Umbilical cord (tissue), 2 donors: Measurements from ENCODE around the gene NYAP1. TPM values are rescaled to one million over a fixed set of nuclear protein-coding genes. Genes with fewer than 3 reads are reported as not detected.
"Not testable (repeated sequence)": the region's sequence is repeated elsewhere in the genome, so short reads cannot be mapped to it uniquely, and the experiment has no call there.

Experiments
- DNase-seq: peaks from one replicate; pipeline ENCODE4 v3.0.0-alpha.2; 2015; ENCODE audit warnings: low spot score
- total RNA-seq: library from RNA; depleted of rRNA; stranded (reverse); fragments of >200 nt; gene quantifications from one replicate; pipeline ENCODE4 v1.2.3, GENCODE V29; 2014; ENCODE audit warnings: low replicate concordance; ENCODE audit not compliant: insufficient read depth

NYAP1 gene
- total RNA-seq, 1 donor from 2014 or later: 3.6 TPM

DNA sequence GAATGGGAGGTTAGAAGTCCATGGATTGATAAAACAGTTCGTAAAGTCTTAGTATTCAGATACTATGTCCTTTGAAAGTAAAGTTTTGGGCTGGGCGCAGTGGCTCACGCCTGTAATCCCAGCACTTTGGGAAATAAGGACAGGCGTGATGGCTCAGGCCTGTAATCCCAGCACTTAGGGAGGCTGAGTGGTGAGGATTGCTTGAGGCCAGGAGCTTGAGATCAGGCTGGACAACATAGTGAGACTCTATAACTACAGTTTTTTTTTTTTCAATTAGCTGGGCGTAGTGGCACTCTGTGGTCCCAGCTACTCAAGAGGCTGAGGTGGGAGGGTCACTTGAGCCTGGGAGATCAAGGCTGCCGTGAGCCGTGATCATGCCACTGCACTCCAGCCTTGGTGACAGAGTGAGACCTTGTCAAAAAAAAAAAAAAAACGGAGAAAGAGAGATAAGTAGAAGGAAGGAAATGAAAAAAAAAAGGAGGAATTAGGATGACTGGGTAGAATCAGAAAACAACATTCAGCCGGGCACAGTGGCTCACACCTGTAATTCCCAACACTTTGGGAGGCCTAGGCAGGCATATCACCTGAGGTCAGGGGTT lies 29.6 kb downstream of the NYAP1 start:
- no peak for DNase-seq

DNA sequence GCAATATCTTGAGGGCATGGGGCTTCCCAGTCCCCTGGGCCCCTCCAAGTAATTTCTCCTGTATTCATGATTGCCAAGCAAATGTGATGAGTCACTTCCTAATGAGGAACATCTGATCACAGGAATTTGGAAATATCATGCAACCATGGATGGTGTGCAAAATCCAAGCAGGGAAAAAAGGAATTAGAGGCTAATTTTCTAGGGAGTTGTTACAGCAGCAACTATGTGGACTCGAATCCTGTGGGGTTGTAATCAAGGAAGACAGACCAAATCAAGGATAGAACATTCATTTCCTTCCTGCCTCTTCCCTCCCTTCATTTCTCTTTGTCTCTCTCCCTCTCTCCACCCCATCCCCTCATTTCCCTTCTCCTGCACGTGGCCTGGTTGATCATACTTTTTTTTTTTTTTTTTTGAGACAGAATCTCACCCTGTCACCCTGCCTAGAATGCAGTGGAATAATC lies 31.4 kb downstream of the NYAP1 start:
- DNase-seq: peak; percentile 49

DNA sequence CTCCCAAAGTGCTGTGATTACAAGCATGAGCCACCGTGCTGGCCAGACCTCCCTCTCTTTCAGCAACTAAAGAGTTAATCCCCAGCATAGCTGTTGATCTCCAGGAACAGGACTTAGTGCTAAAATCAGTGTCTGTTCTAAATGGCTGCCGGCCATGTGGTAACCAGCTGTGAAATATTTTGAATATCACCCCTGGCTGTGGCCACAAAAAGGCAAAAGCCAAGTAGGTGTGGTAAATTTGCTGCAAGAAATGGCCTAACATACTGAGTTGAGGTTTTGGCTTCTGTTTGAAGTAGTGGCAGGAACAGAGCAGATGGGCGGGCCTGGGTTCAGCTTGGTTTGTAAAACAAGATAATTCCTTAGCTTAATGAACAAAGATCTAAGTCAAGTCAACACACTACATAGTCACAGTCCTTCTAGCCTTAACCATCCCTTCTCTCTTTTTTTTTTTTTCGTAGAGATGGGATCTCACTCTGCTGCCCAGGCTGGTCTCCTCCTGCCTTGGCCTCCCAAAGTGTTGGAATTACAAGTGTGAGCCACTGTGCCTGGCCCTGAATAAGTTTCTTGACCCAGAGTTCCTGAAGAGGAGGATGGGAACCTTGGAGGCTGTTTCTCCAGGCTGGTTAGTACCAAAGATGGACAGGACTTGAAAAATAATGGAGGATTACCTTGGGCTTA lies 32.5 kb downstream of the NYAP1 start:
- peak; percentile 48 for DNase-seq

DNA sequence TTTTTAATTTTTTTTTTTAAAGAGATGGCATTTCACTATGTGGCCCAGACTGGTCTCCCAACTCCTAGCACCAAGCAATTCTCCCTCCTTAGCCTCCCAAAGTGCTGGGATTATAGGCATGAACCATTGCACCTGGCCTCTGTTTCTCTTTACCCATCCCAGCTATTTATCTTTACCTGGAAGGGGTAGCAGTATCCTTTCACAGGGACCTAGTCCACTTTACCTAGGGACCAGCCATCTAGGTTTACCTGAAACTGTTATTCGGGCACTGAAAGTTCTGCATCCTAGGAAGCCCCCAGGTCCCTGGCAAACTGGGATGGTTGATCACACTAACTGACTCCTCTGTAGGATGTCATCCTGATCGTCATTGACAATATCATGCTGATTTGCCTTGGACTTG lies 33.6 kb downstream of the NYAP1 start:
- DNase-seq: no peak

DNA sequence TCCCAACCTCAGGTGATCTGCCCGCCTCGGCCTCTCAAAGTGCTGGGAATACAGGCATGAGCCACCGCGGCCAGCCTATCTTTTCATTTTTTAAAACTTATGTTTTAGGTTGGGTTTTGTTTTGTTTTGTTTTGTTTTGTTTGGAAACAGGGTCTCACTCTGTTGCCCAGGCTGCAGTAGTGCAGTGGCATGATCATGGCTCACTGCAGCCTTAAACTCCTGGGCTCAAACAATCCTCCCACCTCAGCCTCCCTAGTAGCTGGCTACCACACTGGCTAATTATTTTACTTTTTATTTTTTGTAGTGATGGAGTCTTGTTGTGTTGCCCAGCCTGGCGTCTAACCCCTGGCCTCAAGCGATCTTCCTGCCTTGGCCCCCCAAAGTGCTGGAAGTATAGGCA lies 35.9 kb downstream of the NYAP1 start:
- no peak for DNase-seq

DNA sequence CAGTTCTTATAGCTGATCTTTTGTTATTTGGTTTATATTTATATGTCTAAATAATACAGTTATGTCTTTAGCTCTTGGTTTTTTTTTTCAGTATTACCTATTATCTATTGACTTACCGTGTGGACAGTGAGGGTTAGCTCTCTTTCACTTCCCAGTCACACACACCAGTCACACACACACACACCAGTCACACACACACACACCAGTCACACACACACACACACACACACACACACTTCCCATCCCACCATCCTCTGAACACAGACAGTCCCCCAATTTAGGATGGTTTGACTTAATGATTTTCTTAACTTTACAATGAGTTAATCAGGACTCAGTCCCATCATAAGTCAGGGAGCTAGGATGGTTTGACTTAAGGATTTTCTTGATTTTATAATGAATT lies 36.4 kb downstream of the NYAP1 start:
- no peak for DNase-seq

DNA sequence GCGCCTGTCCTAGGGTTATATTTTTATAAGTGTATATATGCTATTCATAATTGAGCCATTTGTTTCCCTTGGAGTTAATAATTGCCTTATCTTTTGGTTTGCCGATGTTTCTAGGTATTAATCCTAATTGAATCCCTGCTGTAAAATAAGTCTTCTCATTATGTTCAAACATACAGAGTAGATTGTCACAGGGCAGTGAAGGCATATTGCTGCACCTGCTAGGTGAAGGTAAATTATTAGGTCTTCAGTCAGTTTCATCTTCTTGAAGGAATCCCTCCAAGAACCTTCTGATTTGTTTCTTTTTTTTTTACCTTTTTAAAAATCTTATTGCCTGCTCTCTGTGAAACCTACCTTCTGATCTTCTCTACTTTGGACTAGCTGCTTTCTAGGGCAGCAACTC lies 37.3 kb downstream of the NYAP1 start:
- no peak for DNase-seq

DNA sequence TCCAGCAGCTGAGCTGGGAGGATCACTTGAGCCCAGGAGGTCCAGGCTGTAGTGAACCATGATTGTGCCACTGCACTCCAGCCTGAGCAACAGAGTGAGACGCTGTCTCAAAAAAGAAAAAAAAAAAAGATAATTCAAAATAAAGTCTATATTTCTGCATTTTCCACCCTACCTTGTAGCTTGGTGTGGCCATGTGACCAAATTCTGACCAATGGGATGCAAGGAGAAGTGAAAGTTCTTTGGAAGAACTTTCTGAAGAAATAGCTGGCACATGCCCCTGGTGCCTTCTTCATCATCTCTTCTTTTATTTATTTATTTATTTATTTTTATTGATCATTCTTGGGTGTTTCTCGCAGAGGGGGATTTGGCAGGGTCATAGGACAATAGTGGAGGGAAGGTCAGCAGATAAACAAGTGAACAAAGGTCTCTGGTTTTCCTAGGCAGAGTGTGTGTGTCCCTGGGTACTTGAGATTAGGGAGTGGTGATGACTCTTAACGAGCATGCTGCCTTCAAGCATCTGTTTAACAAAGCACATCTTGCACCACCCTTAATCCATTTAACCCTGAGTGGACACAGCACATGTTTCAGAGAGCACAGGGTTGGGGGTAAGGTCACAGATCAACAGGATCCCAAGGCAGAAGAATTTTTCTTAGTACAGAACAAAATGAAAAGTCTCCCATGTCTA lies 38.3 kb downstream of the NYAP1 start:
- not testable (repeated sequence) for DNase-seq

DNA sequence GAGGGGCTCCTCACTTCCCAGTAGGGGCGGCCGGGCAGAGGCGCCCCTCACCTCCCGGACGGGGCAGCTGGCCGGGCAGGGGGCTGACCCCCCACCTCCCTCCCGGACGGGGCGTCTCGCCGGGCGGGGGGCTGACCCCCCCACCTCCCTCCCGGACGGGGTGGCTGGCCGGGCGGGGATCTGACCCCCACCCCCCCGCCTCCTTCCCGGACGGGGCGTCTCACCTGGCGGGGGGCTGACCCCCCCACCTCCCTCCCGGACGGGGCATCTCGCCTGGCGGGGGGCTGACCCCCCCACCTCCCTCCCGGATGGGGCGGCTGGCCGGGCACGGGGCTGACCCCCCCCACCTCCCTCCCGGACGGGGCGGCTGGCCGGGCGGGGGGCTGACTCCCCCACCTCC lies 39.5 kb downstream of the NYAP1 start:
- DNase-seq: not testable (repeated sequence)

DNA sequence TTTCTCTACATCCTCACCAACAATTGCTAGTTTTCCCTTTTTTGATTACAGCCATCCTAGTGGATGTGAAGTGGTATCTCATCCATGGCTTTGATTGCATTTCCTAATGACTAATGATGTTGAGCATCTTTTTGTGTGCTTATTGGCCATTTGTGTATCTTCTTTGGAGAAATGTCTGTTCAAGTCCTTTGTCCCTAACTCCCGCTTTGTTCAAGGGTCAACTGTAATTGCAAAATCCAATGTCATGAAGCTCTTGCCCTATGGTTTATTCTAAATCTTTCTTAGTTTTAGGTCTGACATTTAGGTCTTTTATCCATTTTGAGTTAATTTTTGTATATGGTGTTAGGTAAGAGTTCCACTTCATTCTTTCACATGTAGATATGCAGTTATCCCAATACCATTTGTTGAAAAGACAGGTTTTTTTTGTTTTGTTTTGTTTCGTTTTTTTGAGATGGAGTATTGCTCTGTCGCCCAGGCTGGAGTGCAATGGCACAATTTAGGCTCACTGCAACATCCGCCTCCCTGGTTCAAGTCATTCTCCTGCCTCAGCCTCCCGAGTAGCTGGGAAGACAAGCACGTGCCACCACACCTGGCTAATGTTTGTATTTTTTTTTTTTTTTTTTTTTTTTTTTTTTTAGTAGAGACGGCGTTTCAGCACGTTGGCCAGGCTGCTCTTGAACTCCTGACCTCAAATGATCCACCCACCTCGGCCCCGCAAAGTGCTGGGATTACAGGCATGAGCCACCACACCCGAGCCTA lies 44.6 kb downstream of the NYAP1 start:
- DNase-seq: not testable (repeated sequence)

DNA sequence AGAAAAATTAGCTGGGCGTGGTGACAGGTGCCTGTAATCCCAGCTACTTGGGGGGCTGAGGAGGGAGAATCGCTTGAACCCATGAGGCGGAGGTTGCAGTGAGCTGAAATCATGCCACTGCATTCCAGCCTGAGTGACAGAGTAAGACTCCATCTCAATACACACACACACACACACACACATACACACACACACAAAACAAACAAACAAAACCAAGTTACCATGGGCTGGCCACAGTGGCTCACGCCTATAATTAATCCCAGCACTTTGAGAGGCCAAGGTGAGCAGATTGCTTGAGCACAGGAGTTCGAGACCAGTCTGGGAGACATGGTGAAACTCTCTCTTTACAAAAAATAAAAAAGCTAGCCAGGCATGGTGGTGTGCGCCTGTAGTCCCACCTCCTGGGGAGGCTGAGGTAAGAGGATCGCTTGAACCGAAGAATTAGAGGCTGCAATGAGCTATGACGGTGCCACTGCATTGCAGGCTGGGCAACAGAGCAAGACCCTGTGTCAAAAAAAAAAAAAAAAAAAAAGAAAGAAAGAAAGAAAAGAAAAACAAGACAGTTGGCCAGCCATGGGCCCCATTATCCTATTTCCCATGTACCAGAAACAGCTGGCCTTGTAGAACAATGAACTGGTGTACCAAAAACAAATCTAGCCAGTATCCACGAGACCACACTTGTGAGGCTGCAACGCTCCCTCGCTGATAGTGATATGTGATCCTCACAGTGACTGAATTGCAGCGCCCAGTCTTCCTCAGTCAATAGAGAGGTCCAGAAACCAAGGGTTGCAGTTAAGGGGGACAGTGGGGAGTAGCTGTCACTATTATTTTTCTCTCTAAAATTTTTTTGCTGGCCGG lies 48.7 kb downstream of the NYAP1 start:
- DNase-seq: no peak

DNA sequence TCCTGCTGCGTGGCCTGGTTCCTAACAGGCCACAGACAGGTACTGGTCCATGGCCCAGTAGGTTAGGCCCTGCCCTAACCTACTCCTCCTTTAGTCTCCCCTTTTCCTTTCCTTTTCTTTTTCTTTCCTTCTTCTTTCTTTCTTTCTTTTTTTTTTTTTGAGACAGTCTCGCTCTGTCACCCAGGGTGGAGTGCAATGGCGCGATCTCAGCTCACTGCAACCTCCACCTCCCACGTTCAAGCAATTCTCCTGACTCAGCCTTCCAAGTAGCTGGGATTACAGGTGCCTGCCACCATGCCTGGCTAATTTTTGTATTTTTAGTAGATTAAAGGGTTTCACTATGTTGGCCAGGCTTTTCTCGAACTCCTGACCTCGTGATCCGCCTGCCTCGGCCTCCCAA lies 52.3 kb downstream of the NYAP1 start:
- not testable (repeated sequence) for DNase-seq

DNA sequence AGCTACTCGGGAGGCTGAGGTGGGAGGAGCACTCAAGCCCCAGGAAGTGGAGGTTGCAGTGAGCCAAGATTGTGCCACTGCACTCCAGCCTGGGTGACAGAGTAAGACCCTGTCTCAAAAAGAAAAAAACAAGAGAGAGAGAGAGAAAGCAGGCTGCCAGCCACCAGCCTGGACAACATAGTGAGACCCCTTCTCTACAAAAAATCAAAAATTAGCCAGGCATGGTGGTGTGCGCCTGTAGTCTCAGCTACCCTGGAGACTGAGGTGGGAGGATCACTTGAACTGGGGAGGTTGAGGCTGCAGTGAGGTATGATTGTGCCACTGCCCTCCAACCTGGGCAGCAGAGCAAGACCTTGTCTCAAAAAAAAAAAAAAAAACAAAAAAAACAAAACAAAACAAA lies 53.0 kb downstream of the NYAP1 start:
- DNase-seq: not testable (repeated sequence)

DNA sequence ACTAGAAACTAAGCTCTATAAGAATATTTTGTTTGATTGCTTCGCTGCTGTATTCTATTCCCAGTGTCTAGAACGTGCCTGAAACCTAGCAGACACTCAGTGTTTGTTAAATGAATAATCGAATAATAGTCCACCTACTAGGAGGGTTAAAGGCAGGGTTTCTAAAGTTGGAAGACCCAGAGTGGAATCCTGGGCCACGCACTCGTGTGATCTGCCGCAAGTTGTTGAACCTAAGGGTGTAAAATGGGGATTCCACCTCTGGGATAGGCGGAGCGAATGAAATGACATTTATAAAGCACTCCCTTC lies 54.6 kb downstream of the NYAP1 start:
- no peak for DNase-seq

DNA sequence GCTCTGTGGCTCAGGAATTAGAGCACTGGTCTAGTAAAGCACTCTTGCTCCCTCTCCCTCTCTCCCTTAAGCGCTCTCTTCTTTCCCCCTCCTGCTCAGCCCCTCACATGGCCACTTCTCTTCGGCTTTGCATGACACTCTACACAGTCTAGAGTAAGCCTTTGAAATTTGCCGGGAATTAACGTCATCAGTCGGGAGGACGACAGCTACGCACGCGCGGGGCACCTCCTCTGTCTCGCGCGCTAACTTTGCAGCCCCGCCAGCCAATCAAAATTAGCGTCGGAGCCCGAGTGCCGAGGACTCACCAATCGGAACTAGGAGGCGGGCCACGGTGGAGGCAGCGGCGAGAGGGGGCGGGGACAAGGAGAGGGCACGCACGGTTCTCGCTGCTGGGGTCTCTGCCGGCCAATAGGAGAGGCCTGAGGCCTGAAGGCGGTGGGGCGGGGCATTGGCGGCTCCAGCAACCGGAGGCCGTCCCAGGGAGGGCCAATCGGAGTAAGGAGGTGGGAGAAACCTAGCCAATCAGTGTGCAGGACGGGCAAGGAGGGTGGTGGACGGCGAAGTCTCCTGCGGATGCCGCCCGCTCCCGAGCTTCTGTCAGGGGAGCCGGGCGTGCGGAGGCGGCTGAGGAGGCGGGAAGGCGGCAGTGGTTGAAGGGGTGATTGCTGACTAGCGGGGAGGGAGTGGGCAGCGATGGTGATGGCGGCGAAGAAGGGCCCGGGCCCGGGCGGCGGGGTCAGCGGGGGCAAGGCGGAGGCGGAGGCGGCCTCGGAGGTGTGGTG lies 55.1 kb downstream of the NYAP1 start, which contains the start of gene AGFG2:
Gene AGFG2, plus strand, starts transcription at position 550 of the 782 bp plus-strand sequence. Its CDS starts 144 bp downstream, at position 694.
- DNase-seq: peak; percentile 100

DNA sequence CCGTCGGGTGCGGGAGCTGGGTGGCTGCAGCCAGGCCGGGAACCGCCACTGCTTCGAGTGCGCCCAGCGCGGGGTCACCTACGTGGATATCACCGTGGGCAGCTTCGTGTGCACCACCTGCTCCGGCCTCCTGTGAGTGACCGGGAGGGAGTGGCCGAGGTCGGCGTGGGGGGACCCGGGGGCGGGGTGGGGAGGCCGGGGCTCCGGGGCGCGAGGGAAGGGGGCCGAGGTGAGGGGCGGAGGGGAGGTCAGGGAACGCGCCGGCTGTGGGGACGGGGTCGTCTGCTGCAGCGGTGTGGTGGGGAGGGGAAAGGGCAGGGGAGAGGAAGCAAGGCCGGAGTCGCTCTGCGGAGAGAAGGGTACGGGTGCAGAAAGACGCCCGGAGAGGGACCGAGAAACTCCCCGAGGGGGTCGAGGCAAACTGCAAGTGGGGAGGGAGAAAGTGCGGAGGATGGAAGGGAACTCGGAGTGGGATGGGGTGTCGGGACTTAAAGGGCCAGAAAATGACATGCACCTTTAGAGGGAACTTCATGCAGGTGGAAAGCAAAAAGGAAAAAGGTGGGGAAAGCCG lies 55.8 kb downstream of the NYAP1 start:
- no peak for DNase-seq

DNA sequence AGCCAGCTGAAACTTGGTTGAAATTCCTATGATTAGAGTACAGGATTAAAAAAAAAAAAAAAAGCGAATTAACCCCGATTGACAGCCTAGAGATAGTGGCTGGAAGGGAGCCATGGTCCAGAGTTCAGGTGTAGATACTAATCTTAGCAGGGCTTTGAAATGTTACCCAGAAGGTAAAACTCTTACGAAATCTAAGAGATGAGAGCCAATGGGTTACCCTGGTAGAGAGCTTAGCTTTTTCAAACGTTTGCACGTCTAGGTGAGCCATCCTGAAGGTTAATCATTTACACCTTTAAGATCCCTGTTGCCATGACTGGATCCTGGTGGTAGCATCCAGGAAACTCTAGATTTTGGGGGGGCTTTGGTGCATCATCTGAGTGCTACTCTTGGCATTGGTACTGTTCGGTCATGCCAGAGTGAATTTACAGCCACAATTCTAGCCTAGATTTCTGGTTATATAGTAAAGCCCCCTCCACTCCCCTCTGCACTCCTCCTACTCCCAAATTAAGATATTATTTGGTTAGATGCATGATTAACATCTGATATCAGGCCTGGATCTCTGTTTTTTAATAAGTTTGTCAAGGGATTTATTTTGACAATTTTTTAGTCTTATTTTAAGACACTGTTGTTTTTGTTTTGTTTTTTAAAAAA lies 56.5 kb downstream of the NYAP1 start:
- no peak for DNase-seq

DNA sequence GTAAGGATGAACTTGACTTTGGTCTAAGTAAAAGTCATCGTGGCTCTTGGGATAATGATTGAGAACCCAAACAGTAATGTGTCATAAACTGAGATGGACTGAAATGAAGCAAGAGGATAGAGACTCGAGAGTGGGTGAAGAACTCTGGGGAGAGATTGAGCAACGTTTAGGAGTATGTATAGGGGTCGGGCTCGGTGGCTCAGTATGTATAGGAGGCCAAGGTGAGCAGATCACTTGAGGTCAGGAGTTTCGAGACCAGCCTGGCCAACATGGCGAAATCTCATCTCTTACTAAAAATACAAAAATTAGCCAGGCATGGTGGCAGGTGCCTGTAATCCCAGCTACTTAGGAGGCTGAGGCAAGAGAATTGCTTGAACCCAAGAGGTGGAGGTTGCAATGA lies 57.6 kb downstream of the NYAP1 start:
- DNase-seq: not testable (repeated sequence)

DNA sequence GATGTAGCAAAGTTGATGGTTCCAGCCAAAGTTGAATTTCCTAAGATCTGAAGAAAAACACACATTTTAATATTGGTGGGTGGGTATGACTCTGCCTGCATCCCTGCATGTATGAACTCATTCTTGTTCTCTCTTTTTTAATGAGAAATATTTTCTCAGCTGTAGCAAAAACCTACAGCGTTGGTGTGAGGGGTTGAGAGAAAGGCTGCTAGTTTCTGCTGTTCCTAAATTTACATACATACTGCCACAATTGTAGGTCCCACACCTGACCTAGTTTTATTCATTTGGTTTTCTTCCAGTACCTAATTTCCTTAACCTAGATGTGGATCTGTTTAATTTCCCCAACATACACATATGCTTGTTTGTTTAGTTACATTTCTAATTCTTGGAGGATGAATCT lies 59.9 kb downstream of the NYAP1 start:
- DNase-seq: no peak

DNA sequence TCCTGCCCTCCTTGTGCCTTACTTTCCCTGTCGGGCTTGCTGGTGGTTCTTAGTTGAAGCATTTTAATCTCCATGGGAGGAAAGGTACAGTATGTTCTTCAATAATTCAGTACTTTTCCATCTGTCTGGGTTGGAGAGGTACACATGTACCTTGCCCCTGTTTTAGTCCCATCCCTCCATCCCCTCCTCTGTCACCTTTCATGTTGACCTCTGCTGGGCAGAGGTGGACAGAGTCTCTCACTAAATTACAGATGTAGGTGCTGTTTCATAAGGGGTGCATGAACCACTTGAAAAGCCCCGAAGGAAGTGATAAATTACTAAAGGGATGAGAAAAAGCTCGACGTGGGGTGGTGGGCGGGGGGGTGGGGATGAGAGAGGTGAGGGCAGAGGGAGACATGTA lies 60.7 kb downstream of the NYAP1 start:
- no peak for DNase-seq
